IMR-90 (cell line): Measurements from ENCODE around the gene FRMD4B. TPM values are rescaled to one million over a fixed set of nuclear protein-coding genes. Genes with fewer than 3 reads are reported as not detected.

Source experiments
- ATAC-seq: fragments of 200-7000 bp; cut with Tn5 transposase; 2 replicates; pipeline ENCODE4 v1.9.1; 2020; ENCODE audit warnings: low read depth, mild to moderate bottlenecking, moderate library complexity
- BruUV-seq: library from RNA; stranded (reverse); fragments of 400-500 nt; replicated peaks from 2 replicates; lab custom pipeline; 2021; lab: Mats Ljungman, UMichigan
- CTCF ChIA-PET: fragments of 300-600 bp; formaldehyde crosslinking; extraction: SDS; loops from one replicate; lab custom pipeline; 2021; ENCODE audit warnings: antibody characterized with exemption; lab: Yijun Ruan, JAX
- POLR2A ChIA-PET: fragments of 300-600 bp; sonication (Branson Sonifier 250); formaldehyde crosslinking; loops from one replicate; lab custom pipeline; 2022; ENCODE audit warnings: antibody characterized with exemption; ENCODE audit not compliant: unreplicated experiment; lab: Charles Lee
- DNase-seq: peaks from one replicate; pipeline ENCODE4 v3.0.0; 2013
- H2AFZ ChIP-seq: replicated peaks from 2 replicates; pipeline ENCODE3; 2013; ENCODE audit warnings: low read length, mild to moderate bottlenecking; ENCODE audit not compliant: poor library complexity
- H2AK5ac ChIP-seq: 2 replicates; pipeline ENCODE4 v1.6.1; 2013; ENCODE audit warnings: low read depth, low read length, inconsistent platforms
- H2AK9ac ChIP-seq: replicated peaks from 2 replicates; pipeline ENCODE3; 2013; ENCODE audit warnings: mild to moderate bottlenecking, low read depth, low read length, moderate library complexity; ENCODE audit not compliant: poor library complexity
- H2BK120ac ChIP-seq: 2 replicates; pipeline ENCODE4 v1.6.1; 2013; ENCODE audit warnings: low read depth, low read length, inconsistent platforms
- H2BK15ac ChIP-seq: 3 replicates; pipeline ENCODE4 v1.6.1; 2013; ENCODE audit warnings: low read depth, low read length, inconsistent platforms
- H2BK20ac ChIP-seq: 2 replicates; pipeline ENCODE4 v1.6.1; 2013; ENCODE audit warnings: low read depth, mild to moderate bottlenecking, inconsistent platforms, low read length, moderate library complexity
- H2BK5ac ChIP-seq: 2 replicates; pipeline ENCODE4 v1.6.1; 2013; ENCODE audit warnings: mild to moderate bottlenecking, low read depth, low read length, inconsistent platforms; ENCODE audit not compliant: poor library complexity, severe bottlenecking
- H3K14ac ChIP-seq: replicated peaks from 2 replicates; pipeline ENCODE4 v1.6.1; 2013; ENCODE audit warnings: low read depth, low read length, inconsistent platforms
- H3K18ac ChIP-seq: 2 replicates; pipeline ENCODE4 v1.6.1; 2013; ENCODE audit warnings: low read depth, low read length, control low read depth
- H3K23ac ChIP-seq: 2 replicates; pipeline ENCODE4 v1.6.1; 2013; ENCODE audit warnings: low read depth, low read length, inconsistent platforms
- H3K27ac ChIP-seq: 2 replicates; pipeline ENCODE4 v1.5.1; 2013; ENCODE audit warnings: mild to moderate bottlenecking, control low read depth, low read length; ENCODE audit not compliant: insufficient read depth
- H3K27me3 ChIP-seq: 2 replicates; pipeline ENCODE4 v1.6.1; 2013; ENCODE audit warnings: low read length; ENCODE audit not compliant: control insufficient read depth, insufficient read depth
- H3K36me3 ChIP-seq: 2 replicates; pipeline ENCODE4 v1.6.1; 2013; ENCODE audit warnings: low read length, mixed read lengths; ENCODE audit not compliant: control insufficient read depth, insufficient read depth
- H3K4ac ChIP-seq: 2 replicates; pipeline ENCODE4 v1.6.1; 2013; ENCODE audit warnings: low read depth, low read length, inconsistent platforms
- H3K4me1 ChIP-seq: 2 replicates; pipeline ENCODE4 v1.6.1; 2013; ENCODE audit warnings: low read length, mixed read lengths; ENCODE audit not compliant: control insufficient read depth, insufficient read depth
- H3K4me2 ChIP-seq: 2 replicates; pipeline ENCODE4 v1.6.1; 2013; ENCODE audit warnings: low read depth, mild to moderate bottlenecking, control low read depth, low read length, moderate library complexity
- H3K4me3 ChIP-seq: 2 replicates; pipeline ENCODE4 v1.5.1; 2013; ENCODE audit warnings: low read depth, mild to moderate bottlenecking, control low read depth, low read length, moderate library complexity; ENCODE audit not compliant: insufficient read depth
- H3K56ac ChIP-seq: 2 replicates; pipeline ENCODE4 v1.6.1; 2013; ENCODE audit warnings: low read length, inconsistent platforms; ENCODE audit not compliant: insufficient read depth; ENCODE audit errors: extremely low read depth
- H3K79me1 ChIP-seq, 2 experiments: 2 replicates each; pipeline ENCODE4 v1.6.1; 2013; ENCODE audit warnings: low read length in 2 of 2, inconsistent platforms in 1 of 2, low read depth in 1 of 2
- H3K9ac ChIP-seq: 2 replicates; pipeline ENCODE4 v1.6.1; 2013; ENCODE audit warnings: low read depth, low read length, control low read depth
- H3K9me1 ChIP-seq: 2 replicates; pipeline ENCODE4 v1.6.1; 2013; ENCODE audit warnings: low read length, inconsistent platforms; ENCODE audit not compliant: insufficient read depth
- H3K9me3 ChIP-seq: 2 replicates; pipeline ENCODE4 v1.6.1; 2013; ENCODE audit warnings: low read length; ENCODE audit not compliant: control insufficient read depth, insufficient read depth
- H4K20me1 ChIP-seq: 2 replicates; pipeline ENCODE4 v1.6.1; 2013; ENCODE audit warnings: low read length, inconsistent platforms; ENCODE audit not compliant: insufficient read depth
- H4K5ac ChIP-seq: 2 replicates; pipeline ENCODE4 v1.6.1; 2013; ENCODE audit warnings: mild to moderate bottlenecking, low read depth, low read length, control low read depth
- H4K8ac ChIP-seq, 2 experiments: 2 replicates each; pipeline ENCODE4 v1.6.1; 2013; ENCODE audit warnings: low read depth in 2 of 2, low read length in 2 of 2, control low read depth in 1 of 2, inconsistent platforms in 1 of 2
- H4K91ac ChIP-seq: 2 replicates; pipeline ENCODE4 v1.6.1; 2013; ENCODE audit warnings: low read depth, low read length, inconsistent platforms; ENCODE audit not compliant: insufficient read depth
- BHLHE40 ChIP-seq: fragments of 150-350 bp; IDR thresholded peaks from 2 replicates; pipeline ENCODE4 v1.6.1; 2016; ENCODE audit warnings: mild to moderate bottlenecking, low read depth, low read length
- CHD1 ChIP-seq: IDR thresholded peaks from 2 replicates; pipeline ENCODE4 v1.6.1; 2012; ENCODE audit warnings: low read depth, low read length, improper control_type of control experiment
- ELK1 ChIP-seq: fragments of 150-350 bp; IDR thresholded peaks from 2 replicates; pipeline ENCODE4 v1.6.1; 2016; ENCODE audit warnings: low read depth, mild to moderate bottlenecking, low read length, moderate library complexity, borderline replicate concordance
- MAFK ChIP-seq: IDR thresholded peaks from 2 replicates; pipeline ENCODE4 v1.6.1; 2012; ENCODE audit warnings: low read depth, low read length, improper control_type of control experiment
- MAZ ChIP-seq: IDR thresholded peaks from 2 replicates; pipeline ENCODE4 v1.6.1; 2012; ENCODE audit warnings: low read depth, mild to moderate bottlenecking, low read length, improper control_type of control experiment, moderate library complexity, borderline replicate concordance
- MXI1 ChIP-seq: IDR thresholded peaks from 2 replicates; pipeline ENCODE4 v1.6.1; 2012; ENCODE audit warnings: low read depth, mild to moderate bottlenecking, low read length, moderate library complexity, borderline replicate concordance
- POLR2A ChIP-seq: IDR thresholded peaks from 2 replicates; pipeline ENCODE4 v1.6.1; 2012; ENCODE audit warnings: mild to moderate bottlenecking, low read depth, low read length
- RCOR1 ChIP-seq: IDR thresholded peaks from 2 replicates; pipeline ENCODE4 v1.6.1; 2012; ENCODE audit warnings: mild to moderate bottlenecking, low read length, improper control_type of control experiment; ENCODE audit not compliant: insufficient replicate concordance
- SMC3 ChIP-seq: fragments of 150-350 bp; IDR thresholded peaks from 2 replicates; pipeline ENCODE4 v1.6.1; 2016; ENCODE audit warnings: low read depth, mild to moderate bottlenecking, antibody characterized with exemption, low read length, moderate library complexity
- WGBS, 2 experiments: methylation state at CpG; one replicate each; pipeline versions ENCODE4 v1.1.5 to v1.1.7; 2013; ENCODE audit warnings: missing lambda C conversion rate in 2 of 2; ENCODE audit not compliant: insufficient read length in 1 of 2; ENCODE audit errors: extremely low coverage in 2 of 2; 5-methylcytosine and 5-hydroxymethylcytosine counted together
- dilution Hi-C: fragments of 300-500 bp; cut with HindIII; formaldehyde crosslinking; loops from one replicate; pipeline ENCODE4 v1.14.3; 2018; ENCODE audit warnings: low sequenced_read_pairs; ENCODE audit not compliant: unreplicated experiment
- in situ Hi-C: fragments of 300-500 bp; cut with MboI; formaldehyde crosslinking; loops from 3 replicates; pipeline ENCODE4 v1.14.3; 2019; ENCODE audit warnings: low sequenced_read_pairs, inconsistent platforms, mixed read lengths
- intact Hi-C: fragments of 100-400 bp; cut with micrococcal nuclease; formaldehyde crosslinking; loops from 2 replicates; pipeline ENCODE4 v1.10.0; 2022
- polyA plus RNA-seq, 3 experiments: library from polyadenylated mRNA; depleted of rRNA; stranded (reverse); fragments of >200 nt; gene quantifications; 2 replicates each; pipeline ENCODE4 v1.2.3, GENCODE V29; 2012; ENCODE audit warnings: low replicate concordance in 1 of 3
- total RNA-seq: library from RNA; depleted of rRNA; stranded (reverse); fragments of >200 nt; gene quantifications from 2 replicates; pipeline ENCODE4 v1.2.3, GENCODE V29; 2012
- TF ChIP-seq, protein P1 (sequence below): conservative IDR thresholded peaks from 2 replicates; pipeline ENCODE4 v1.5.1; 2012; ENCODE audit warnings: mild to moderate bottlenecking, low read depth, low read length, improper control_type of control experiment

The FRMD4B gene
- total and polyA plus RNA-seq, 2 of the 4 experiments (the other 2 are of a cell fraction), result 0.14 to 0.36 TPM

GRCh38 chr3:69321301-69322157, 64.4 kb downstream of the FRMD4B start (continued):
- TF ChIP-seq, protein P1, sequence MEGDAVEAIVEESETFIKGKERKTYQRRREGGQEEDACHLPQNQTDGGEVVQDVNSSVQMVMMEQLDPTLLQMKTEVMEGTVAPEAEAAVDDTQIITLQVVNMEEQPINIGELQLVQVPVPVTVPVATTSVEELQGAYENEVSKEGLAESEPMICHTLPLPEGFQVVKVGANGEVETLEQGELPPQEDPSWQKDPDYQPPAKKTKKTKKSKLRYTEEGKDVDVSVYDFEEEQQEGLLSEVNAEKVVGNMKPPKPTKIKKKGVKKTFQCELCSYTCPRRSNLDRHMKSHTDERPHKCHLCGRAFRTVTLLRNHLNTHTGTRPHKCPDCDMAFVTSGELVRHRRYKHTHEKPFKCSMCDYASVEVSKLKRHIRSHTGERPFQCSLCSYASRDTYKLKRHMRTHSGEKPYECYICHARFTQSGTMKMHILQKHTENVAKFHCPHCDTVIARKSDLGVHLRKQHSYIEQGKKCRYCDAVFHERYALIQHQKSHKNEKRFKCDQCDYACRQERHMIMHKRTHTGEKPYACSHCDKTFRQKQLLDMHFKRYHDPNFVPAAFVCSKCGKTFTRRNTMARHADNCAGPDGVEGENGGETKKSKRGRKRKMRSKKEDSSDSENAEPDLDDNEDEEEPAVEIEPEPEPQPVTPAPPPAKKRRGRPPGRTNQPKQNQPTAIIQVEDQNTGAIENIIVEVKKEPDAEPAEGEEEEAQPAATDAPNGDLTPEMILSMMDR, result no peak

DNA sequence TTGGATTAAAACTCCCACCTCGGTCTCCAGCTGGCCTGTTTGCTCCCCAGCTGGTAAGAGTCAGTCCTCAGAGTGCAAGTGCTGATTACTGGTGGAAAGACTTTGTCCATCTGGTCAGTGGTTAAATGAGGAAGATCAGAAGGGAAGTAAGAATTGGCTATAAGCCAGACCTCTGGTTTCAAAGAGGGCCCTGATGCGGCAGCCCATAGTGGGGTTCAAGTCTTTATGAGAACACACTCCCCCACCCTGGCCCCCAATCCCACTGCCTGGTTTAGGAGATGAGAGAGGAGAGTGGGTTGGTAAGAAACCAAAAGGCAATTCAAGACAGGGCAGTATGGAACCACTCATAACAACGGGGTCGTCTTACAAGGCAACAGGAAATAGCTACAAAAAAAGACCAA, 65.0 kb downstream of the FRMD4B start:
- no CpG with 5 or more reads among the region's 4 CpGs for WGBS, 2 experiments
- Histone ChIP-seq H2AK9ac (no peak overlapping the region), H3K4me2 (no peak overlapping the region), H2BK120ac (no peak overlapping the region), H3K14ac (no peak overlapping the region), H4K8ac (no peak overlapping the region), H3K36me3 (no peaks in the 10 kb centered on the region), H3K27me3 (no peaks in the 10 kb centered on the region), H3K9me3 (no peaks in the 10 kb centered on the region), H2BK20ac (no peak overlapping the region), H4K20me1 (no peaks in the 10 kb centered on the region), H3K4me3 (no peak overlapping the region), H4K91ac (no peak overlapping the region), H3K4me1 (no peaks in the 10 kb centered on the region), H3K9ac (no peak overlapping the region), H2BK15ac (no peak overlapping the region), H2AK5ac (no peak overlapping the region), H3K23ac (no peak overlapping the region), H3K18ac (no peak overlapping the region), H2AFZ (no peak overlapping the region), H3K9me1 (no peaks in the 10 kb centered on the region), H3K56ac (no peak overlapping the region), H3K79me1 (no peaks in the 10 kb centered on the region), H2BK5ac (no peak overlapping the region), H3K27ac (no peak overlapping the region), H3K4ac (no peak overlapping the region), H4K5ac (no peak overlapping the region)
- no TSS peak for BruUV-seq
- in situ Hi-C loops, result no loop called here
- POLR2A ChIA-PET, result interaction anchor here (0.6 kb wide), 1 partner anchor 8 kb away, joined by 3 read pairs; no protein-coding TSS in a partner anchor
- no peak for ATAC-seq
- intact Hi-C loops, result no loop called here
- dilution Hi-C loops, result no loop called here
- DNase-seq, result no peak
- CTCF ChIA-PET, result no interaction called here
- TF ChIP-seq CHD1 (no peak), POLR2A (no peak), MAFK (no peak), MAZ (no peak), BHLHE40 (no peak), ELK1 (no peak), RCOR1 (no peak), MXI1 (no peak), SMC3 (no peak)
- TF ChIP-seq, protein P1, result no peak
